HG03342 (cell line): ENCODE results near the gene PTGIS.

ENCODE experiments used
- ATAC-seq: cut with Tn5 transposase; IDR thresholded peaks from one replicate; pipeline ENCODE4 v1.9.1; 2021; ENCODE audit warnings: mild to moderate bottlenecking, moderate library complexity; ENCODE audit not compliant: unreplicated experiment

PTGIS gene

DNA sequence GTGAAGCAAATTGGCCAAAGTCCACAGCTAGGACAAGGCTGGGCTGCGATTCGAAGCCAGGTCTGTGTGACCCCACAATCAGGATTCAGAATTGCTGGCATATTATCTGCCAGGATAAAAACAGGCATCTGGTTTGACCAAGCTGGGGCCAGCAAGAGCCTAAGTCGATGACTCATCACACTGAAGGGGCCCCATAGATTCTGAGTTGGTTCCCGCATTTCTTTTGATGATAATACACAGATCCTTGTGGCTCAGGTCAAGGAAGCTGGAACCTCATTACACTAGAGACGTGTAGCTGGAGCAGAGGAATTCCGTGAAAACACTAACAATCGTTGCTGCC is 92.0 kb downstream of the PTGIS start:
- no peak for ATAC-seq

DNA sequence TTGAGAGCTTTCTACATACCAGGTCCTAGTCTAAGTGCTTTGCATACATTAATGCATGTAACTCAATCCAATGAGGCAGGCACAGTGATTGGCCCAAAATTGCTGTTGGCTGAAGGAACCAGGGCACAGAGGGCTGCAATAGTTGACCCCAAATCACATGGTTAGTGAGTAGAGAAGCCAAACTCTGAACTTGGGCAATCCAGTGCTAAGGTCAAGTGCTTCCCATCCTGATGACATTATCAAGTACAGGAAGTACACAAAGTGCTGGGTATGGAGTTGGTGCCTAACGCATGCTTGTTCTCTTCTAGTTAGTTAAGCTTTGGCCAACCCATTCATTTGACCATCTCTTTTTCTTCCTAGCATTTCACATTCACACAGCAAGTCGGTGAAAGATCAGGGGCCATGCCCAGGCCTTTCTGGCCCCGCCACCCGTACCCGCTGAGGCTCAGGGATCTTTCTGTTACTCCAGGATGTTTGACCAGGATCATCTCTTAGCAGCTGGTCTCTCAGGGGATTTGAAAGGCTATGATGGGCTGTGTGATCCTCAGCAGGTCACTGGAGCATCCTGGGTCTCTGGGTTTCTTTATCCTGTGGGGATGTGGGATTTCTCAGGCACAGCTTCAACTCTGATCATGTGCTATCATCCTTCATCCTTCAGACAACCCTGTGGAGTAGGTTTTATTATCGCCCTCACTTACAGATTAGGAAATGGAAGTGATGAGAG is 92.5 kb downstream of the PTGIS start:
- ATAC-seq: no peak

DNA sequence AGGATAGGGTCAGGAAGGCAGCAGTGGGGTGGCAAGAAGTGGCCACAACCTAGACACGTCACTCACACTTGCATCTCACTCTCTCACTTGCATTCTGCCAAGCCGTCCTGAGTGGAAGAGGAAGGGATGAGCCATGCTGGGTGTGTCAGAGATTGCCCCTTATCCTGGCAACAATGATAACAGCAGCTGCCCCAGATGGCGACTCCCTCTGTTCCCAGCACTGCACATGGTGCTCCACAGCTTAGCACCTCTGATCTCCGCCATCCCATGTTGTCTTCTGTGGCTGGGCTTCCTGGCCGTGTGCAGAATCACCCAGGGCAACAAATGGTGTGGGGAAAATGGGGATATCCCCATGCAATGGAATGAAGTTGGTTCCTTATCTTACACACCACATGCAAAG is 96.5 kb downstream of the PTGIS start:
- no peak for ATAC-seq

DNA sequence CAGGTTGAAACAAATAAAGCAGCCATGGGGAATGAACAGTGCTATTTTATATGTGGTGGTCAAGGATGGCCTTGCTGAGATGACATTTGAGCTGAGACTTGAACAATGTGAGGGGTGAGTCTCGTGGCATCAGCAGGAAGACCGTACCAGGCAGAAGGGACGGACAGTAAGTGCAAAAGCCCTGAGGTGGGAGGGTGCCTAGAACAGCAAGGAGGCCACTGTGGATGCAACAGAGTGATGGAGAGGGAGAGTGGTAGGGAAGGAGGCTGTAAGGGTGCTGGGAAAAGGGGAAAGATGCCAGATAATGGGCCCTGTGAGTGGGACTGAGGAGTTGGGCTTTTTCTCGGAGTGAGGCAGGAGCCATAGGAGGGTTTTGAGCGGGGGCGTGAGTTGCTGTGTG is 97.0 kb downstream of the PTGIS start:
- ATAC-seq: no peak

DNA sequence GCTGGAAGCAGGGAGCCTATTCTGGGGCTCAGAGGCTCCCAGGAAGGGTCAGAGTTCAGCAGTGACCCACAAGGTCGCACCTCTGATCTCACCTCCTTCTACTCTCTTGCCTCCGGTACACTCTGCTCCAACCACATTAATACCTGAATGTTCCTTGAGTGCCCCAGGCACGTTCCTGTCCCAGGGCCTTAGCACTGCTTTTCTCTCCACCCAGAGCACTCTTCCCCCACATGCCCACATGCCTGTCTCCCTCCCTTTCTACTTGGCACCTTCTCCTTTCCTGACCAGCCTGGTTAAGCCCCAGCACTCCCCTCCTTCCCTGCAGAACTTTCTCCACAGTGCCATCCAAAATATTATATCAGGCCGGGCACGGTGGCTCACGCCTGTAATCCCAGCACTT is 98.9 kb downstream of the PTGIS start:
- ATAC-seq: no peak

DNA sequence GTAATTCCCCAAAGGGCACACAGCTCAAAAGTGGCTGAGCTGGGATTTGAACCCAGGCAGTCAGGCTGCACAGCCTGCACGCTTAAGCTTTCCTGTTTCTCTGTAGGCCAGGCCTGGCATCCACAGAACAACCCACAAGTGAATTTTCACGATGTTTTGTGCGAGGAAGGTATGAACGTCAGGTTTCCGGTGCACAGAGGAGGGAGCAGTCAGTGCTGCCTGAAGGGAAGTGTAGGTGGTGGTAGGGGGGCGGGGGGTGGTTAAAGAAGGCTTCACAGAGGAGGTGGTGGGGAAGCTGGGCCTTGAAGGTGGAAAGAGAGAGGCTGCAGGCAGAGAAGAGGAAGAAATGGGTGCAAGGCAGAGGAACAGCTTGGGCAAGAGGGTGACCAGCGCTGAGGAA is 99.5 kb downstream of the PTGIS start:
- ATAC-seq: no peak

DNA sequence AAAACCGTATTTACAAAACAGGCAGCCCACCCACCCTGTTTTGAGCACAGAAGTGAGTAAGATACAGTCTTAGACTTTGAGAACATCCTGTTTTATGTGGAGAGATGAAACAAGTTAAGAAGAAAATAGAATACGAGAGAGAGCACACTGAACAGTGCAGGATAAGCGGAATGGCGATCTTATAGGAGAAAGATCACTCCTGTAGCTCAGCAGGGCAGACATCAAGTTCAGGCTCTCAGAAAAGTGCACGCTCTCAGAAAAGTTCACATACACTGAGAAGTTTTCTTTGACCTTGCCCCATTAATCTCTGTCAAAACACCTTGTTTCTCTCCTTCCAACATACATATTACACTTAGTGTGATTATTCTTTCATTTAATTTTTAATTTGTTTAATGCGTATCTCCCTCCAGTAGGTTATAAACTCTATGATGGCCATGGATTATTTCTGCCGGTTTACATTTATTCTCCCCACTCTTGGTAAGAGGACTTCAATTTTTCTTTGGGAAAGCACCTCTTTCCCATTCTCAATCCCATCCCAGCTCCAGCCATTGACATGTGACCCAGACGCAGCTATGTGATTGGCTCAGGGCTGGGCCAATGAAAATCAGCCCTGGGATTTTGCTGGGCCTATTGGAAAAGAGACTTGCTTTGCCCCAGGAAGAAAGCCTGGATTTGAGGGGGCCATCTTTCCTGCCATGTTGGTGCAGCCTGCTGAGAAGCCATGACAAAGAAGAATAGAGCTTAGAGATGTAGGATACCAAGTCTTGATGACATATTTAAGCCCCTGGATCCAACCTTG is 101.6 kb downstream of the PTGIS start:
- ATAC-seq: no peak

DNA sequence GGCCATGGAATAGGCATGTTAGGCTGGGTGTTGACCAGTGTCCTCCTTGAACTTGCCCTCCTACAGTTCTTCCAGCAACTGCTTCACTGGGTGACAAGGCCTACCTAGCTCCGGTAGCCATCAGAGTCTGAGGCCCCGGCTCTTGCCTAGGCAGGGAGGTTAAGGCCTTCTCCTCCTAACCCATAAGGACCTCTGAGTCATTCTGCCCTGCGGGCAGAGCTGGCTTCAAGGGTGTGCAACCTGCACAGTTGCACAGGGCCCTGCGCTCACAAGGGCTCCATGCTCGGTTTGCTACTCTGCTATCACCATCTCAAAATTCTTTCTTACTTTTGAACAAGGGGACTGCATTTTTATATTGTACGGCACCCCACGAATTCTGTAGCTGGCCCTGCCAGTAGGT is 103.4 kb downstream of the PTGIS start:
- no peak for ATAC-seq

DNA sequence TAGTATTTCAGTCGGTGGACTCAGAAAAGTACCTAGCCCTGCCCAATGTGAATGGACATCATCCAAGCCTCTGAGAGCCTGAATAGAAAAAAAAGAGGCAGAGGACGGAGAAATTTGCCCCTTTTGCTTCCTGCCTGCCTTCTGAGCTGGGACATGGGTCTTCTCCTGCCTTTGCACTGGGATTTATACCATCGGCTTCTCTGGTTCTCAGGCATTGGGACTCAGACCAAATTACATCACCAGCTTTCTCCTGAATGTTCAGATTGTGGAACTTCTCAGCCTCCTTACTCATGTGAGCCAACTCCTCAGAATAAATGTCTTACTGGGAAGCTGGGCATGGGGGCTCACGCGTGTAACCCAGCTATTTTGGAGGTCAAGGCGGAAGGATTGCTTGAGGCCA is 105.3 kb downstream of the PTGIS start:
- no peak for ATAC-seq

DNA sequence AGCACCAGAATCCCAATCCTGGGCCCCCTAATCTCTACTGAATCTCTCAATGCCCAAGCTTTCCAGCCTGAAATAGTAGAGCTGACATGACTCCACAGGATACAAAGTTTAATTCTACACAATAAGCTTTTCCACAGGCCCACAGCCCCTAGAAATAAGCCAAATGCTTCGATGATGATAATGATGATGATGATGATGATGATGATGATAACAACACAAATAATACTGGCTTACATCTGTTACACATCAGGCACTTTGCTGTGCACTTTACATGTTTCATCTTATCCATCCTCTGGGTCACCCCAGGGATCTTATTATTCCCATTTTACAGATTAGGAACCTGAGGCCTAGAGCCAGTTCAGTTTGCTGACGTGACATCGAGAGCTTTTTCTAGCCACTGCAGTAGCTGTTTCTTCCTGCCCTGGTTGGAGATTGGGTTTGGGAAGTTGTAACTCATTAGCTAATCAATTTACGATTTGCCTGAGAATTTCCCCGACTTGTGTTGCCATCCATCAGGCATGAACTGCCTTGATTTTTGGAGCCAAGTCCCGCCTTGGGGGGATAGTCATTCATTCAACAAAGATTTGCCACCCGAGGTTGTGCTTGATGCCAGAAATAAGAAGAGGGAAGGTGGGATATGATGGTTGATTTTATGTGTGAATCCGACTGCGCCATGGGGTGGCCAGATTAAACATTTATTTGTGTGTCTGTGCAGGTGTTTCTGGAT is 105.9 kb downstream of the PTGIS start:
- no peak for ATAC-seq

DNA sequence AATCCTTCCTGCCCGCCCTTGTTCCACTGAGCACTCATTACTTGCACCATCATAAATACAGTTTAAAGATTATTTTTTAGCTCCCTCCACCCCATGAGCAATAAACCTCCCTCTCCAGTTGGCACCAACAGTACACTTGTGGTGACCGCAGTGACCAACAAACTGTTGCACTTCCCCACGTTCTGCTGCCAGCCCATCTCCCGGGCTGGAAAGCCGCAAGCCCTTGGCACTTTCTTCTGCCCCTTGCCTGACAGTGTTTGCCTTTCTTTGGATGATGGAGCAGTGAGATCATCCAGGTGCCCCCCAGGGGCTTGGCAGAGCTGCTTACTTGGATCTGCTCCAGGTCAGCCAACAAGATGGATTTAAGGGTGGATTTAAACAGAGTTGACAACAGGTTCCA is 107.0 kb downstream of the PTGIS start:
- no peak for ATAC-seq

DNA sequence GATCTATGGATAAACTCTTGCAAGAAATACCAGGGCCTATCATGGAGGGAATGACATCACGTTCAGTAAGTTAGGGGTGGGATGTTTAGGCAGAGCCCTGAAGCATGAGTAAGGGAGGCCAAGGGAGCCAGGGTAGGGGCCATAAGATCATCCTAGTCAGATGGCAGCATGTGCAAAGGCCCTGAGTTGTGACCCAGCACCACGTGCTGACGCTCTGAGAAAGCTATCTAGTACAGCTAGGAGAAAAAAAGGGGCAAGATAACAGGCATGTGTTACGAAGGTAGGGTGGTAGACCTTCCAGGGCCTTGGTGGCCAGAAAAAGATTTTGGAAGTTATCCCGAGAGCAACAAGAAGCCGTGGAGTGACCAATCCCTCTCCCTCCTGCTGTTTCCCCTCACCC is 107.8 kb downstream of the PTGIS start:
- ATAC-seq: no peak

DNA sequence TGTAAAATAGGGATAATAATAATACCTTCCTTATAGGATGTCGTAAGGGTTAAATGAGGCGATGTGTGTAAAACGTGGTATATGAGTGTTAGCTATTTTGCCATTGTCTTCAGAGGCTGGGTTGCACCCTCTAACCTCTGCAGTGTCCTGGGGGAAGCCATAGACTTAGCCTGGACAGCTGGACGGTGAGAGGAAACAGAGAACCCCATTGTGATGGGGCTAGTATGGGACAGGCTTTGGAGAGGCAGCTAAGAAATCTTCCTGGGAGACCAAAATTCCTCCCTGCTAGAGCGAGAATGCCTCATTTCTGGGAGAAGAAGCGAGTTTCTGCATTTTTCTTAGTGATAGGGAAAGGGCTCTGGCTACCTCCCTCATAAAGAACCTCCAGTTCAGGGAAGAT is 108.3 kb downstream of the PTGIS start:
- ATAC-seq: no peak

DNA sequence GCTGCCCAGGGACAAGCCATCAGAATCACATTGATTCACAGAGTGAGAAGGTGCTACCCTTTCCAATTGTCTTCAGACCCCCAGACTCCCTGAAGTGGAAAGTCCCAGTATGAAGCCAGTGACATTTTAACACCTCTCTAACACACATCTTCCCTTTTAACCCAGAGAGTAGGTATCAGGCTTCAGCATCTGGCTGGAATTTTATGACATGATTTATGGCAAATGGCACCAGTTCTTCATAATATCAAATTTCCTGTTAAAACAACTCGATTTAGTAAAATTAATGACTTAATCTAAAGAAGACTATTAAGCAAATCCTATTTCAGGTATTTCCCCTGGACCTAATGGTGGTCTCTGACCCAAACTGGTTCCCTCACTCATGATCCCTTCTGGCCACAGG is 110.5 kb downstream of the PTGIS start:
- ATAC-seq: no peak

DNA sequence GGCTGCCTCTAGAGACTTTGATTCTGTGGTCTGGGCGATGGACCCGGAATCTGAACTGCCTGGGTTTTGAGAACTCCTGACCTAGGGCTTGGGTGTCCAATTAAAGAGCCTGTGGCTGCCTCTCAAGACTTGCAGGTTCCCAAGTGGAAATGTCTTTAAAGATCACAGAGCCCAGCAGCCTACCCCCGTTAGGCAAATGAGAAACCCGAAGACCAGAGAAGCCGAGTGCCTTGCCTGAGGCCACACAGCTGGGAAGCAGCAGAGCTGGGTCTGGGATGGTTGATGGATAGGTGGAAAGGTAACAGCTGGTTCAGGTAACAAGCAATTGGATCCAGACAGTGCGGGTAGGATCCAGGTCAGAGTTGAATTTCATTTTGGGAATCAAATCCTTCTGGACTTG is 111.3 kb downstream of the PTGIS start:
- no peak for ATAC-seq

DNA sequence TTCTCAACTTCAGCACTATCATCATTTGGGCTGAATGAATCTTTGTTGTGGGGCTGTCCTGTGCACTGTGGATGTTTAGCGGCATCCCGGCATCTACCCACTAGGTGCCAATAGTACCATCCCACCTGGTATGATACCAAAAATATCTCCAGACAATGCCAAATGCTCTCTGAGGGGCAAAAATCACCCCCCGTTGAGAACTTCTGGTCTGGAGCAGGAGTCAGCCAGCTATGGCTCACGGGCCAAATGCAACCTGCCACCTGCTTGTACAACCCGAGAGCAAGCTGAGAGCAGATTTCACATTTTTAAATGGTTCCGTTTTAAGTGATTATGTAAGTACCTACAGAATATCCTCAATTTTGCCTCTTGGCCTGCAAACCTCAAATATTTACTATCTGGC is 112.2 kb downstream of the PTGIS start:
- ATAC-seq: no peak
